Measurements from ENCODE around the gene RHOT1.

The RHOT1 gene

GRCh38 chr17:32185875-32186274 lies 43.6 kb downstream of the RHOT1 start:
- peaks cover 9% of the 10 kb centered on the region for H3K9me3 Mint-ChIP-seq
- no peaks in the 10 kb centered on the region for H3K4me1 Mint-ChIP-seq
- H3K36me3 Mint-ChIP-seq (ENCODE audit: low read depth), result peaks cover 51% of the 10 kb centered on the region
- no peaks in the 10 kb centered on the region for H3K27me3 Mint-ChIP-seq (ENCODE audit: low read depth)
- H3K4me3 Mint-ChIP-seq, result no peak overlapping the region
- H3K27ac Mint-ChIP-seq, result no peak overlapping the region
- TF ChIP-seq, protein P1, sequence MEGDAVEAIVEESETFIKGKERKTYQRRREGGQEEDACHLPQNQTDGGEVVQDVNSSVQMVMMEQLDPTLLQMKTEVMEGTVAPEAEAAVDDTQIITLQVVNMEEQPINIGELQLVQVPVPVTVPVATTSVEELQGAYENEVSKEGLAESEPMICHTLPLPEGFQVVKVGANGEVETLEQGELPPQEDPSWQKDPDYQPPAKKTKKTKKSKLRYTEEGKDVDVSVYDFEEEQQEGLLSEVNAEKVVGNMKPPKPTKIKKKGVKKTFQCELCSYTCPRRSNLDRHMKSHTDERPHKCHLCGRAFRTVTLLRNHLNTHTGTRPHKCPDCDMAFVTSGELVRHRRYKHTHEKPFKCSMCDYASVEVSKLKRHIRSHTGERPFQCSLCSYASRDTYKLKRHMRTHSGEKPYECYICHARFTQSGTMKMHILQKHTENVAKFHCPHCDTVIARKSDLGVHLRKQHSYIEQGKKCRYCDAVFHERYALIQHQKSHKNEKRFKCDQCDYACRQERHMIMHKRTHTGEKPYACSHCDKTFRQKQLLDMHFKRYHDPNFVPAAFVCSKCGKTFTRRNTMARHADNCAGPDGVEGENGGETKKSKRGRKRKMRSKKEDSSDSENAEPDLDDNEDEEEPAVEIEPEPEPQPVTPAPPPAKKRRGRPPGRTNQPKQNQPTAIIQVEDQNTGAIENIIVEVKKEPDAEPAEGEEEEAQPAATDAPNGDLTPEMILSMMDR (IDR thresholded peaks at IDR 0.05; ENCODE audit: unreplicated experiment in 3 of 3), result no peak

DNA sequence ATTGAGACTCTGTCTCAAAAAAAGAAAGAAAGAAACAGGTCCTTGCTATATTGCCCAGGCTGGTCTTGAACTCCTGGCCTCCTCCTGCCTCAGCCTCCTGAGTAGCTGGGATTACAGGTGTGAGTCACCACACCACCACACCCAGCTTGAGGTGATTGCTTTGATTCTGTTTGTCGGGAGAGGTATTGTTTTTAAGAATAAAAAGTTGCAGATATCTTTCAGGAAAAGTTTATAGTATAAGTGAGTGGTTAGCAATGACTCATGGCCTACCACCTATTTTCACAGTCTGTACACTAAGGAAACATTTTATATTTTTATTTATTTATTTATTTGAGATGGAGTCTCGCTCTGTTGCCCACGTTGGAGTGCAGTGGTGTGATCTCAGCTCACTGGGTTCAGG lies 45.0 kb downstream of the RHOT1 start:
- H3K36me3 Mint-ChIP-seq (ENCODE audit: low read depth), result peaks cover 43% of the 10 kb centered on the region
- no peak overlapping the region for H3K27ac Mint-ChIP-seq
- no peaks in the 10 kb centered on the region for H3K9me3 Mint-ChIP-seq
- no peak overlapping the region for H3K4me3 Mint-ChIP-seq
- TF ChIP-seq, protein P1 (IDR thresholded peaks at IDR 0.05; ENCODE audit: unreplicated experiment in 3 of 3), result no peak
- H3K4me1 Mint-ChIP-seq, result no peaks in the 10 kb centered on the region
- no peaks in the 10 kb centered on the region for H3K27me3 Mint-ChIP-seq (ENCODE audit: low read depth)

- H3K27ac Mint-ChIP-seq, result no peak overlapping the region
- no peaks in the 10 kb centered on the region for H3K4me1 Mint-ChIP-seq
- H3K27me3 Mint-ChIP-seq (ENCODE audit: low read depth), result no peaks in the 10 kb centered on the region
- H3K36me3 Mint-ChIP-seq (ENCODE audit: low read depth), result peaks cover 40% of the 10 kb centered on the region
- H3K9me3 Mint-ChIP-seq, result no peaks in the 10 kb centered on the region
- H3K4me3 Mint-ChIP-seq, result no peak overlapping the region
- TF ChIP-seq, protein P1 (IDR thresholded peaks at IDR 0.05; ENCODE audit: unreplicated experiment in 3 of 3), result no peak
Measured at GRCh38 chr17:32189343-32189742, 47.0 kb downstream of the RHOT1 start.

DNA sequence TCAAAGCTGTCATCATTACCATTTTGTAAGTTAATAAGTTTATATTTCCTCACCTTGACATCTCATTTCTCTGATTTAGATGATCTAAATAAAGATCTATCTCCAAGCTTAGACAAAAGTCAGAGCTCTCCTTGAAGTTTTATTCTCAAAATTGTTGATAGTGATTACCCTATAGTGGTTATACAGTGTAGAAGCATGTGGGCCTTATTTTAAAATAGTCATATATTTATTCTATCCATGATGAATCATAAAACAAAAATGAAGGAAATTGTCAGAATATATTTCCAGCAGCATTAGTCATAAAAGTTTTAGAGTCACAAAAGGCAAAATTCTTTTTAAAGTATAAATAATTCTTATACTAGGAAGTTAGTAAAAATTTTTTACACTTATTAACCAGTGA lies 49.0 kb downstream of the RHOT1 start:
- no peaks in the 10 kb centered on the region for H3K27me3 Mint-ChIP-seq (ENCODE audit: low read depth)
- TF ChIP-seq, protein P1 (IDR thresholded peaks at IDR 0.05; ENCODE audit: unreplicated experiment in 3 of 3), result no peak
- no peaks in the 10 kb centered on the region for H3K4me1 Mint-ChIP-seq
- no peaks in the 10 kb centered on the region for H3K9me3 Mint-ChIP-seq
- H3K4me3 Mint-ChIP-seq, result no peak overlapping the region
- H3K36me3 Mint-ChIP-seq (ENCODE audit: low read depth), result peaks cover 45% of the 10 kb centered on the region
- no peak overlapping the region for H3K27ac Mint-ChIP-seq

DNA sequence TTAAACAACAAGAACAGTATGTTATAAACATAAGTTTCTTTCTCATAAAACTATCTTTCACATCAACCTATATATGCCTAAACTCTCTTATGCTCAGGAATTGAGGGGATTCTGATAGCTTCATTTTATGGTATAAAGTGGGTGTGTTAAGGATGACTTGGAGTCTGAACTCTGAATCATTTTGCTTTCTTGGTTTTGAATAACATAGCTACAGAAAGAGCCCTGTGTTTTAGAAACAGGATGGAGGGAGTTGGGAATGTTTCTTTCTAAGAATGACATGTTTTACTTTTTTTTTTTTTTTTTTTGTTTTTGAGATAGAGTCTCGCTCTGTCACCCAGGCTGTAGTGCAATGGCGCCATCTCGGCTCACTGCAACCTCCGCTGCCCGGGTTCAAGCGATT lies 50.1 kb downstream of the RHOT1 start:
- H3K36me3 Mint-ChIP-seq (ENCODE audit: low read depth), result peaks cover 47% of the 10 kb centered on the region
- H3K4me1 Mint-ChIP-seq, result no peaks in the 10 kb centered on the region
- H3K4me3 Mint-ChIP-seq, result no peak overlapping the region
- no peaks in the 10 kb centered on the region for H3K9me3 Mint-ChIP-seq
- TF ChIP-seq, protein P1 (IDR thresholded peaks at IDR 0.05; ENCODE audit: unreplicated experiment in 3 of 3), result no peak
- no peak overlapping the region for H3K27ac Mint-ChIP-seq
- no peaks in the 10 kb centered on the region for H3K27me3 Mint-ChIP-seq (ENCODE audit: low read depth)

- Mint-ChIP-seq H3K36me3 (ENCODE audit: low read depth) (peaks cover 55% of the 10 kb centered on the region), H3K4me1 (no peaks in the 10 kb centered on the region), H3K4me3 (no peak overlapping the region), H3K9me3 (no peaks in the 10 kb centered on the region), H3K27me3 (ENCODE audit: low read depth) (no peaks in the 10 kb centered on the region), H3K27ac (no peak overlapping the region)
- TF ChIP-seq, protein P1 (IDR thresholded peaks at IDR 0.05; ENCODE audit: unreplicated experiment in 3 of 3), result no peak
Measured at GRCh38 chr17:32197987-32198386, 55.7 kb downstream of the RHOT1 start.

Measured in nephron (organoid).